Caki2 (cell line): ENCODE data around the gene C2orf72. TPM values are rescaled to one million over a fixed set of nuclear protein-coding genes. Genes with fewer than 3 reads are reported as not detected.
"Not testable (repeated sequence)": the region's sequence is repeated elsewhere in the genome, so short reads cannot be mapped to it uniquely, and the experiment has no call there.

Experiments
- DNase-seq: peaks from one replicate; pipeline ENCODE4 v3.0.0-alpha.2; 2015; ENCODE audit warnings: low read depth
- in situ Hi-C: cut with HindIII; loops from 2 replicates; pipeline ENCODE4 v1.10.0; 2016; ENCODE audit warnings: low sequenced_read_pairs, low pct_unique_long_range_greater_than_20kb, mixed read lengths
- total RNA-seq: library from RNA; depleted of rRNA; stranded (reverse); fragments of >200 nt; shearing (Covaris generic); gene quantifications from 2 replicates; pipeline ENCODE4 v1.2.3, GENCODE V29; 2014; ENCODE audit warnings: low replicate concordance

C2orf72 gene
- total RNA-seq, 1 experiment from 2014 or later, result 12.8 TPM

- no peak for DNase-seq
- in situ Hi-C loops, result no loop called here
Observed at GRCh38 chr2:231010201-231010730, 27.1 kb upstream of the C2orf72 start.

DNA sequence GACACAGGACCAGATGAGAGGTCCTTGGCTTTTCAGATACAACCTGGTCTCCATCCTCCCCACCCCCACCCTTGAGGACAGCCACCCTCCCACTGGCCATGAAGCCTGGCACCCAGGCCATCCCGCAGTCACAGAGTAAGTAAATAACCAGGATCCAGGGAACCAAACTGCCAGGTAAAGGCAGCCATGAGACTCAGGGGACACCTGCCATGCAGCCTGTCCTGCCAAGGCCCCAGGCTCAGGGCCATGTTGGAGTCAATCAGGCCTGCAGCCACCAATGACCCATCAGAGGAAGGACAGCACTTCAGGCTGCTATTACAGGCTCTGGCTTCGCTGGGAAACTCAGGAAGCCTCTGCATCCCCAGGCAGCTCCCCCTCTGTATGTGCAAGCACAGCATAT, 25.8 kb upstream of the C2orf72 start:
- in situ Hi-C loops, result no loop called here
- DNase-seq, result no peak

- in situ Hi-C loops, result no loop called here
Observed at GRCh38 chr2:231012463-231012862, 24.9 kb upstream of the C2orf72 start.

DNA sequence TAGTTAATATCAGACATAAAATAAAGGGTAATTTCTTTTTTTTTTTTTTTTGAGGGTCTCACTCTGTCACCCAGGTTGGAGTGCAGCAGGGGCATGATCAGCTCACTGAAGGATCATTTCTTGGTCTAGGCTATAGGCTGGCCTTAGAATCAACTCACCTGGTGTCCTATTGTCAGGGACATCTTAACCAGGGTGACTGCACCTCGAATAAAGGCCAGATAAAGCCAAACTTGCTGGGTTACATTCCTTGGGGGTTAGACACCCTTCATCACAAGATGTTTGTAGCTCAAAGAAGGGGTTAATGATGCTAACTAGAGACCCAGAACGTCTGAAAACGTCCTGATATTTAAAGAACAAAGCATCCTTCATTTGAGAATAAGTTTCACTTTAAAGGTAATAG, 23.5 kb upstream of the C2orf72 start:
- in situ Hi-C loops, result no loop called here
- DNase-seq, result no peak

More at GRCh38 chr2:231012463-231012862, 24.9 kb upstream of the C2orf72 start:
- no peak for DNase-seq

DNA sequence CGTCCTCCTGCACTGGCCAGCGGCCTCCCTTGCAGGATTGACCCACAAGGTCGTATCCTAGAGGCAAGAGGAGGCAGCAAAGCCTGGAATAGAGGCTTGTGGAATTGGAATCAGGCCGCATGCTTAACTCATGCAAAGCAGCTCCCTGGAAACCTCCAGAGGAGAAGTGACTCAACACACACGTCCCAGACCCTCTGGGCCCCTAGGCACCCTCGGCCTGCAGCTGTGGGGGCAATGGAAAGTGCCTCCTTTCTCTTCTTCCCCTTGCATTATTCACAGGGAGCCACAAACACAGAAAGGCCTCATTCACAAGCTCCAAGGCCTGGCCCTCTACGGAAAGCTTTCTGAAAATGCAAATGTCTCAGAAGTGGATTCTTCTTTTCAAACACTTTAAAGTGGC, 21.8 kb upstream of the C2orf72 start:
- in situ Hi-C loops, result no loop called here
- no peak for DNase-seq

- in situ Hi-C loops, result no loop called here
Observed at GRCh38 chr2:231015926-231016325, 21.4 kb upstream of the C2orf72 start.

DNA sequence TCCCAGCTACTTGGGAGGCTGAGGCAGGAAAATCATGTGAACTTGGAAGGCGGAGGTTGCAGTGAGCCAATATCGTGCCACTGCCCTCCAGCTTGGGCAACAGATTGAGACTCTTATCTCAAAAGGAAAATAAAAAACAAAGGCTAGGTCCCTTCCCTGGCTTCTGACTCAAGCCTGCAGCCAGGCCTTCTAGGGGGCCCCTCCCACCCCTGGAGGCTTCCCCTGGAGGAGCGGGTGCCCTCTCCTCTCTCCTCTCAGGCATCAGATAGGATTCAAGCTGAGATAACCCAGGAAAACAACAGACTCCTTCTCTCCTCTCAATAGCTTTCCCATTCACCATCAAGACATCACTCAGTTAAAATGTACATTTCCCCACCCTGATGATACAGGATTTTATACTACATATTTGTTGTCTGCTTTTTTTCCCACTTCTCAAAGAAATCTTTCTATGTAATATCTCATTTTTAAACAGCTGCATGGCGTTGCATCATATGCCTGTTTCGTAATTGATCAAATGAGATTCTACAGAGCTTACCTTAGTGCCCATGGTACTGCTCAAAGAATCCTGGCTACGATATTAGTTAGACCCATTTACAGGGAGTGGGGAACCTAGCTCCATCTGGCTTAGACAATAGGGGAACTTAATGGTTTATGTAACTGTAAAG, 20.6 kb upstream of the C2orf72 start:
- in situ Hi-C loops, result no loop called here
- no peak for DNase-seq

More at GRCh38 chr2:231015926-231016325, 21.4 kb upstream of the C2orf72 start:
- no peak for DNase-seq

DNA sequence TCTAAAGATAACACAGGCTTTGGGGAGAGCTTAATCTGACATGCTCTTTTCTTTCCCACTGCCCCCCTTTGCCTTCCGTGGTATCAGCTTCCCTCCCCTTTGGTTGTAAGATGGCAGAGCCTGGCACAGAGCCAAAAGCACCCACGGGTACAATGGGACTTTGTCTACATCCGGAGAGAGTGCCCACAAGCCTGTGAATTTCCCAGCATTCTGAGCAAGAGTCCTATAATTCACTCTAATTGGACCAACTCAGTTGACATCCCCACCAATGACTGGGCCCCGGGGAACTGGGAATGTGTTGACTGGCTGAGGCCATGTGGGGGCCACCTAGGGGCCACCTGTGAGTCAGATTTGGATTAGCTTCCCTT, 20.1 kb upstream of the C2orf72 start:
- DNase-seq, result peak; percentile 9
- in situ Hi-C loops, result no loop called here

GRCh38 chr2:231018184-231018583, 19.1 kb upstream of the C2orf72 start:
- in situ Hi-C loops, result no loop called here
- no peak for DNase-seq

DNA sequence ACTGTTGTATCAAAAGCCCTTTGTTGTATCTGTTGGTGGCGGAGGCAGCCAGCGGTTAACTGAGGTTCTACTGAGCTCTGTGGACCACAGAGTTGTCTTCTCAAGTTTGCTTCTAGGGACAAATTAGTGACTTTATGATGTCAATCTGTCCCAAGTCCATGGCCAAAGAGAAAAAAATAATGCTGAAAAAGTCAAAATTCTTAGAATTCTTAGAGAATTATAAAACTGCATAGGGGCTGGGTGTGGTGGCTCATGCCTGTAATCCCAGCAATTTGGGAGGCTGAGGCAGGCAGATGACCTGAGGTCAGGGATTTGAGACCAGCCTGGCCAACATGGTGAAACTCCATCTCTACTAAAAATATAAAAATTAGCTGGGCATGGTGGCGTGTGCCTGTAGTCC, 12.3 kb upstream of the C2orf72 start:
- DNase-seq, in situ Hi-C loops: not testable (repeated sequence)

DNA sequence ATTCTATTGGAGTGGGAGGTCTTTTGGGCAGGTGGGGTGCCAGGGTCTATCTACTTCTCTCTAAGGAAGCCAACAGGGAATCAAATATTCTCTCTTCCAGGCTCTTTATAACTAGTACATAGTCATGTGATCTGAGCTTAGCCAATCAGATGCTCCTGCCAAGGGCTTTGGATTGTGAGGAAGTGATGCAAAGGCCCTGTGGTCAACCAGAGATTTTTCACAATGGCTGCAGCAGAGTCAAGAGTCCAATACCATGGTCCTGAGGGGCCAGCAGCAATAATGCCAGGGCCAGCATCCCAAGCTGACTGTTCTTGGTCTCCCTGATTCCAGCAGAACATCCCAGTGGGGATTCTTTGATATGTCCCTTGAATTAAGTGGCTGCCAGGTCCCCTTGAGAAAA, 8.4 kb upstream of the C2orf72 start:
- DNase-seq, result no peak
- in situ Hi-C loops, result no loop called here

DNA sequence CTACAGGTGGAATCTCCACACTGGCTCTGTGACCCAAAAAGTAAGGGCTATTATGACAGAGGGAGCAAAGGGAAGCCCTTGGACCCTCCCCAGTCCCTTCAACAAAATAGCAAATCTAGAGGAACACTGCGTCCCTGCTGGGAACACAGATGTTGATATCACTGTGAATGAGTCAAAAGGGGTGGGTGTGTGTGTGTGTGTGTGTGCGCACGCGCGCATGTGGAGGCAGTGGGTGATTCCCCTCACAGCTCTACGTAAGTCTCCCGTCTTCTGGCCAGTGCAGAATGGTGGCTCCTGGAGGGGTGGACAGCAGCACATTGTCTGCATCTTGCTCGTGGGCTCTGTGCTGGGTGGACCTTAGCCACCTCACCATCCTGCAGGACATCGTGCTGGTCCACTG, 7.8 kb upstream of the C2orf72 start:
- DNase-seq, result no peak
- in situ Hi-C loops, result no loop called here

DNA sequence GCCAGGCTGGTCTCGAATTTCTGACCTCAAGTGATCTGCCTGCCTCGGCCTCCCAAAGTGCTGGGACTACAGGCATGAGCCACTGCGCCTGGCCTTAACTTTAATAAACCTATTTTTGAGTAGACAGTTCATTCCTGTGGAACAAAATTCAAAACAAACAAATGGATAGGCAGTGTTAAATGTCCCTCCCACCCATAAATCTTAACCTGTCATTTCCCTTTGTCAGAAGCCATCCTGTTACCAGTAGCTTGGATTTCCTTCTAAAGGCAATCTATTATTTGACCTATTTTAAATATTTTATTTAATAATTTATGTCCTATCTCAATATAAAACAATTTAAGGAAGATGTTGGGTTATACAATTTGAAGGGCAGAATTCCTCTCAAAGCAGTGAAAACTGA, 6.6 kb upstream of the C2orf72 start:
- in situ Hi-C loops, result no loop called here

DNA sequence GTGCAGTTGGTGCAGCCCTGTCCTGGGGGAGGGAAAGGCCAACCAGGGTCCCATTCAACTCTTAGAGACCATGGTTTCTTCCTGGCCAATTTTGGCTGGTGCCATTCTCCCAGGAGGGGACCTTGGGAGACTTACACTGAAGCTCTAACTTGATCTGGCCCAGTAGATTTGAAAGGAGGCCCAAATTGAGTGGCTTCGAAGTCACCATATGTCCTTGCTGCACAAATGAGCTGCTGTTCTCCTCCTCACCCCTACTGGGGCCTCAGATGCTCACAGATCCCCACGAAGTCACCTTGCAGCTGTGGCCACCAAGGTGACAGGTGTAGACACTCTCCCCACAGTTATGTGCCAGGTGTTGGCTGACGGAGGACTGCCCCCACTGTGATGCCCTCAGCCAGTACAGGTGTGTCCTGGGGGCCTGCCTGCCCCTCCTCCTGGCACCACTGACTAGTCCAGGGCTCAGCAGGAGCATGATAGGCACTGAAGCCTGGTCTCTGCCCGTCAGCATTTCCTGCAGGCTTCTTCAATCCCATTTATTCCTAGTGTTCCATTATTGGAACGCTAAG, 4.7 kb upstream of the C2orf72 start:
- in situ Hi-C loops, result no loop called here

More for the DNA sequence above, 6.6 kb upstream of the C2orf72 start:
- DNase-seq, result no peak

GRCh38 chr2:231033147-231034132, 3.9 kb upstream of the C2orf72 start:
- DNase-seq, result no peak
- in situ Hi-C loops, result no loop called here

More for the DNA sequence above, 4.7 kb upstream of the C2orf72 start:
- DNase-seq, result no peak

GRCh38 chr2:231034291-231034882, 2.9 kb upstream of the C2orf72 start:
- in situ Hi-C loops, result no loop called here
- DNase-seq, result peak; percentile 24

GRCh38 chr2:231036131-231036530, 1.2 kb upstream of the C2orf72 start:
- no peak for DNase-seq
- in situ Hi-C loops, result no loop called here

GRCh38 chr2:231036578-231037106, 681 bp upstream of the C2orf72 start:
- no peak for DNase-seq
- in situ Hi-C loops, result no loop called here
